K562 (cell line): ENCODE measurements around the gene TRAF3.

Experiments
- CREB1 ChIP-seq, 2 experiments: sonication (generic) in 1 of 2; formaldehyde crosslinking in 1 of 2; IDR thresholded peaks; 2 replicates each; pipeline versions ENCODE4 v1.6.1 to v1.8.0; 2012 to 2022; ENCODE audit warnings: inconsistent platforms in 1 of 2, mild to moderate bottlenecking in 1 of 2, missing genetic modification reagents in 1 of 2, moderate library complexity in 1 of 2
- EP300 ChIP-seq: IDR thresholded peaks from 2 replicates; pipeline ENCODE4 v1.6.1; 2012; ENCODE audit warnings: low read length, improper control_type of control experiment
- ESRRA ChIP-seq: fragments of 450-650 bp; IDR thresholded peaks from 2 replicates; pipeline ENCODE4 v1.6.1; 2014; ENCODE audit warnings: low read depth, mild to moderate bottlenecking, moderate library complexity, borderline replicate concordance
- EZH2 ChIP-seq: IDR thresholded peaks from 2 replicates; pipeline ENCODE4 v1.6.1; 2012; ENCODE audit warnings: low read depth, mild to moderate bottlenecking, inconsistent platforms, low read length, borderline replicate concordance
- HDAC6 ChIP-seq: IDR thresholded peaks from 2 replicates; pipeline ENCODE4 v1.6.1; 2012; ENCODE audit warnings: low read depth, mild to moderate bottlenecking, control low read depth, inconsistent platforms, low read length, moderate library complexity
- NFE2L1 ChIP-seq: fragments of 450-650 bp; IDR thresholded peaks from 2 replicates; pipeline ENCODE4 v1.6.1; 2016; ENCODE audit warnings: missing genetic modification characterization, low read depth, mild to moderate bottlenecking, missing compliant biosample characterization, moderate library complexity, borderline replicate concordance
- PRDM10 ChIP-seq: fragments of 450-650 bp; IDR thresholded peaks from 2 replicates; pipeline ENCODE4 v1.6.1; 2018; ENCODE audit not compliant: partially characterized antibody
- SMC3 ChIP-seq: conservative IDR thresholded peaks from 2 replicates; pipeline ENCODE4 v1.6.1; 2011; ENCODE audit warnings: low read depth, low read length, improper control_type of control experiment; ENCODE audit not compliant: insufficient read depth
- TAF1 ChIP-seq: IDR thresholded peaks from 2 replicates; pipeline ENCODE4 v1.6.1; 2011; ENCODE audit warnings: mild to moderate bottlenecking, low read length, moderate library complexity; ENCODE audit not compliant: insufficient read depth, control insufficient read depth, severe bottlenecking; ENCODE audit errors: extremely low read depth
- ZNF668 ChIP-seq: fragments of 250-450 bp; sonication (Bioruptor Pico); IDR thresholded peaks from 2 replicates; pipeline ENCODE4 v1.8.0; 2022; ENCODE audit warnings: mild to moderate bottlenecking, inconsistent platforms

DNA sequence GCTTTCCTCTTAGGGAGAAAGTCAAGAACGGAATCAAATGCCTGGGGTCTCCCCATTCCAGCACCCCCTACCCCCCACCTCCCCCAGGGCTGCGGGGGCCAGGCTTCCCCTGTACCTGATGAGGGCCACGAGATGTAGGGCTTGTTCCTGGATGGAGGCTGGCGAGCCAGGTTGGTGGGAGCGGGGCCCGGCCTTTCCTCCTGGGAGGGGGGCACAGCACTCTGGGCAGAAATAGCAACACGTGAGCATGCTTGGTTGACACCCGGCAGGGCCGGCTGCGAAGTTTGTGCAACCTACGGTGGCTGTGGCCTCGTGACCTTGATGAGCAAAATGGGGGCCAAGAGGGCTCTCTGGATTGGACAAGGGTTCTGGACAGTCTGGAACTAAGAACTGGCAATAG, 160.9 kb downstream of the TRAF3 start:
- TF ChIP-seq EZH2 (no peak), SMC3 (no peak), EP300 (no peak), ESRRA (no peak), PRDM10 (no peak), NFE2L1 (tag) (no peak), CREB1 (IDR thresholded peaks at IDR 0.05) (no peak), CREB1 (CRISPR knock-in tag; IDR thresholded peaks at IDR 0.05) (no peak), HDAC6 (no peak), ZNF668 (CRISPR knock-in tag) (no peak), TAF1 (no peak)
